ENCODE measurements around the gene TUBGCP2.

TUBGCP2 gene

DNA sequence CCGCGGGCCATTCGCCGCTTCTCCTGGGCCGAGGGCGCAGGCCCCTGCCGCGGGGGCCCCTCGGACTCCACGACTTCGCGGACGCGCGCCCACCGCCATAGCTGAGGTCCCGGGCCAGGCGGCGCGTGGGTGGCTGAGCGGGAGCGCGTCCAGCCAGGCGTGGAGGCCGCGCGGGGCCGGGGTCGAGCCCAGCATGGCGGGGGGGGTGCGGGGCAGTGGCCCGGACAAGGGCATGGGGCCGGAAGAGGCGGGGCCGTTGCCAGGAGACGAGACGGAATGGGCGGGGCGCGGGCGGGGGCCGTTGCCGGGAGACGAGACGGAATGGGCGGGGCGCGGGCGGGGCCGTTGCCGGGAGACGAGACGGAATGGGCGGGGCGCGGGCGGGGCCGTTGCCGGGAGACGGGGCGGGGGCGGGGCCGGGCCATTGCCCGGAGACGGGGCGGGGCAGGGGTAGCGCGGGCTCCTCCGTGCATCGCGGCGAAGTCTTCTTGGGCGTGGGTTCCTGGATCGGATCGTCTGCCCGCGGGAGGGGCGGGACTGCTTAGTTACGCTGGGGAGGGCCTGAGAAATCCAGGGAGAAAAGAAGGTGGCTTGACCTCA, 46.8 kb downstream of the TUBGCP2 start:
- DNase-seq = peak; percentile 66

DNA sequence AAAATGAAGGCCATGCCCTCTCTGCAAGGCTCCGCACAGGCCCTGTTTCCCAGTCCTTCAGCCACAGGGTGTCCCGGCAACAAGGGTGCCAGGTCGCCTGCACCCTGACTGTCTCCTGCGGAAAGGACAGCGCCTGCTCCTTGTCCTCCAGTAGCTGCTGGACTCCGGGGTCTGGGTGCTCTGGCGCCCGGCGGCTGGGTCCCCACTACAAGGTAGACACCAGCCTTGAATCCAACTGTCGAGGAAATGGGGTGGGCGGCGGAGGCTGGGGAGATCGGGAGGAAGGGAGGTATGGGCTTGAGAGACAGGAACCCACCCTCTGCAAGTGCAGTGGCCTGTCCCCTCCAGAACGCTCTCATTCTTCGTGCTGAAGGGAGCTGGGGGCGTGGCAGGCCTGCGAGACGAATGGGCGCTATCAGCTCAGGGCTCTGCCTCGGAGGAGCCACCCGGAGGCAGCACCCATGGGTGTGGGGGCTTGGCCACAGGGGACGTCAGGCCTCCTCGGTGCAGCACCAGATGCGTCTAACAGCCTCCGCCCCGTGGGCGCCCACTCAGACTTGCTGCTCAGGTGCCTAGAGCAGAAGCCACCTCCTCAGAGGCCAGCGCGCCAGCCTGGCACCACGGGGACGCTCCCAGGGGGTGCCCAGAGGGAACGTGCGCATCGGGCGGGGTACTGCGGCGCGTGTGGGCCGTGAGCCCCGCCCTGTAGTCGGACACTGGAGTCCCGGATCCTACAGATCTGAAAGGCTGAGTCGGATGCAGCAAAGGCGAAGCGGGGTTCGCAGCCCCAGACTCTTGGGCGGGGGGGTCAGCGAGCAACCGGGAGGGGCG, 47.6 kb downstream of the TUBGCP2 start:
- DNase-seq = peak; percentile 26

DNA sequence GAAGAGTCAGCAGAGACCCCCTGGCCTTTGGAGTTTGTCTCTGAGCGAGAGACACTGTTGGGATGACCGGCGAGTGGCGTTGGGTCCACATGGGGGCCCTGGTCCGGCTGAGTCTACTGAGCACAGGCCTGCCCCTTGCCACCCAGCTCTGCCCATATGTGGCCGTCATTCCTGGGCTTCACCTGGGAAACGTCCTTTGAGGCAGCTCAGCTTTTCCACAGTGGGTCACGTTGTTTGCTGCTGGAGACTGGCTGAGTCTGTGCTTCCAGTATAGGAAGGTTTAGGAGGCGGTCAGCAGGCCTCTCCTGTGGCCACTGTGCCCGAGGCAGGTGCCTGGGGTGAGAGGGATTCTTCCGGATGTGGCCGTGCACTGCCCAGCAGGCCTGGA, 49.1 kb downstream of the TUBGCP2 start:
- no peak for DNase-seq

DNA sequence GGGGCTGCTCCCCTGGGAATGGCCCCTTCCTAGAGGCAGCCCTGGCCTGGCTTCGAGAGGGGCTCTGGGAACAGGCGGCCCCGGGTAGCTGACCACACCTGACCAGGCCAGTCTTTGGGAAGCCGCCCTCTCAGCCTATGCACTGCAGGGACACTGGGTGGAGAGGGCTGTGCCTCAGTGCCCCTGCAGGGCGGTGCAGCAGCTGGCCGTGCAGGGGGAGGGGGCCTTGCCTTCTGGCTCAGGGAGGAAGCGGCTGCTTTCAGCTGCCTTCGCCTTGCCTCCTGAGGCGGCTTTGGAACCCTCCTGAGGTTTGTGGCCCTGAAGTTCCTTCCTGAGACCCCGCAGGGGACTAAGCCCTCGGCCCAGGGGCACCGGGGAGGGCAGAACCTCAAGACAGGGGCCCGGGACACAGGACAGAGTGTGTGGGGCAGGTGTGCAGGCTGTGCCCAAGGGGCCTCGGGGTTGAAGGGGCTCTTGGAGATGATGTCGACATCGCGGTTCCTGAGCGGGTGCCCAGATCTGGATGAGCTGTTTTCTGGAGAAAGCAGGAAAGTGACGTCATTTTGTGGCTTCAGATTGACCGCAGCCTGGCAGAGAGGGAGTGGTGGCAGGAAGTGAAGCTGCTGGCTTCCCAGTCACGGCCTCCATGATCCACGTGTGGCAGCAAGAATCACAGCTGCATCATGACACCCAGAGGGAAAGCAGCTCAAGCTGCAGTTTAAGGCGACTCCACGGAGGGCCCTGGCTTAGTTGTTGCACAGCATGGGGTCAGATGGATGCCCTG, 49.7 kb downstream of the TUBGCP2 start:
- DNase-seq = peak; percentile 98

DNA sequence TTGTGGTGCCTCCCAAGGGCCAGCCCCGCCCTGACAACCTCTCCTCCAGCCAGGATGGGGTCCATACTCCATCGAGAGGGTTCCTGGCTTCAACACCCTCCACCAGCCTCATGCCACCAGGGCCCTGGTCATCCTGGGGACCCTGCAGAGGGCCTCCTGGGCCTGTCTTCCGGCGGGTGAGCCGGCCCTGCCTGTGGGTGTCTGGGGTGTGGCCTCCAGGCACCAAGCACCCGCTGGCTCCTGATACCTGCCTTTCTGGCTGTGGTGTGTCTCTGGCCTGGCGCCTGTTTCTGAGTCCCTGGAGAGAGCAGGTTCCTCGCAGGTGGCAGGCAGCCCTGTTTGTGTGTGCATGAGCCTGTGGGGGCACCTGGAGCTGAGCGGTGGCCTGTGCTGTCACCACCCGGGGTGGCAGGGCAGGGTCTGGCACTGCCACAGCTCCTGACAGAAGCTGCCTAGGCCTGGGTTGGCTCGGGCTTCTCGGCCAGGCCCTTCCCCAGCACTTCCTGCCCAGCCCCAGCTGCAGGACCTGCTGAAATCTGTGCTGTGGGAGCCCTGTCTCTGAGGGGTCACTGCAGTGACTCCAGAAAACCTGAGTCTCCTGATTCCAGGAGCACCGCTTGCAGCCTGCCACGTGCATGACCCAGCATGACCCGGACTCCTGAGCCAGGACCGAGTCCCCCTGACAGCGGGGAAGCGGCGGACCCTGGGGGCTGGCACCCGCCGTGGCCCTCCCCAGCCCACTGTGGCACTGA, 50.4 kb downstream of the TUBGCP2 start:
- no peak for DNase-seq

DNA sequence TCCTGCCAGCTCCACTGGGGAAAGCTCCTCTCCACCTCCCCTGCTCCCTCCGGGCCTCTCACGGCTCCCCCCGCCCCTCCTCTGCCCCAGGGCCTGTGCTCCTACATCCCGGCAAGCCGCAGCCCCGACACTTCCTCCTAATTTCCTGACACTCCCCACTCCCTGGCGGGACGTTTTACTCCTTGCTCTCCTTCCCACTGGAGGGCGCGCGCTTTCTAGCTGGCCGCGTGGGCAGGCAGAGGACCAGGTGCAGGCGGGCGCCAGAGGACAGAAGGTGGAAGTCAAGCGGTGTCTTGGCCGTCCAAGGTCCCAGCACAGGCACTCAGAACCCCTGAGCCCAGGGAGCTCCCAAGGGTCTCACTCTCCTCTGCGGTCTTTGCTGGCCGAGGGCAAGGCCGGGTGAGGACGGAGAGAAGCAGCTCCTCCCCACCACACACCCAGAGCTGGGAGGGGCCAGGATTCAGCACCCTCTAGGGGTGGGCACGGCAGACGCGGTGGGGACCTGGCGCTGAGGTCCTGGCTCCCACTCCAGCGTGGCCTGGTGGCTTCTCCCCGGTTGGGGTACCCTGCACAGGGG, 51.1 kb downstream of the TUBGCP2 start:
- DNase-seq = peak; percentile 15

DNA sequence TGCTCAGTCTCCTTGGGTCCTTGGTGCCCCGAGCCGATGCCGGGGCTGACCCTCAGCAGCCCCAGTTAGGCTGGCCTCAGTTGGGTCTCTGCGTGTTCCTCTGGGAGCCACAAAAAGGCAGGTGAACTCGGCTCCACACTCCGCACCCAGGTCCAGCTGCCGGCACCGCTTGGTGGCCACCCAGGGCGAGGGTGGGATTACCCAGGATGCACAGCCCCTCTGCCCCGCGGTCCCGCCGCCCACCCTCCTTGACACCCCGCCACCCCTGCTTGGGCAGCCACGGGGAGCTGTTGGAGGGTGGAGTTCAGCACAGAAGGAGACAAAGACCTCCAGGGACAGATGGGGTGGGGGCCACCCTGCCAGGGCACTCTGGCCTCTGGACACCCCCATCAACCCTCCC, 53.3 kb downstream of the TUBGCP2 start:
- no peak for DNase-seq

DNA sequence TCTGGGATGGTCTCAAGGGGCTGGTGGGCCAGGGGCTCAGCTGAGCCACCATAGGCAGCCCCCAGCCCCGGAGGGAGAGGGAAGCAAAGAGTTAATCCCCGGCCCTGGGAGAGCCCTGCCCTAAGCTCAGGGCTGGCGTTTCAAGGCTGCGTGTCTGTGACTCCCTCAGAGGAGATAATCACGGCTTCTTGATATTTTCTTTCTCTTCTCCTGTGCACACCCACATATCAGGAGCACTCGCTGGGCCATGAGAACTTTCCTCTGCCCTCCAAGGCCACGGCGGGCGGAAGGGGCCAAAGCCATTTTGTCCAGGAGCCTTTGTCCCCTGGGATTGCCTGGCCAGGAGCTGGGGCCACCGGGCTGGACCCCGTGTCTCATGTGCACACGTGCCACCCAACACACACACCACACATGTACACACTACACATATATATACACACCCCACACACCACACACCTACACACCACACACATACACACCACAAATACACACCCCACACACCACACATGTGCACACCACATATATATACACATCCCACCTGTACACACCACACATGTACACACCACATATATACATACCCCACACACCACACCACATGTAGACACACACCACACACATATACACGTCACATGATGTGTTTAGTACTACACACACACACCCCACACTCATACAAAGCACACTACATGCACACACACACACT, 54.1 kb downstream of the TUBGCP2 start:
- no peak for DNase-seq

DNA sequence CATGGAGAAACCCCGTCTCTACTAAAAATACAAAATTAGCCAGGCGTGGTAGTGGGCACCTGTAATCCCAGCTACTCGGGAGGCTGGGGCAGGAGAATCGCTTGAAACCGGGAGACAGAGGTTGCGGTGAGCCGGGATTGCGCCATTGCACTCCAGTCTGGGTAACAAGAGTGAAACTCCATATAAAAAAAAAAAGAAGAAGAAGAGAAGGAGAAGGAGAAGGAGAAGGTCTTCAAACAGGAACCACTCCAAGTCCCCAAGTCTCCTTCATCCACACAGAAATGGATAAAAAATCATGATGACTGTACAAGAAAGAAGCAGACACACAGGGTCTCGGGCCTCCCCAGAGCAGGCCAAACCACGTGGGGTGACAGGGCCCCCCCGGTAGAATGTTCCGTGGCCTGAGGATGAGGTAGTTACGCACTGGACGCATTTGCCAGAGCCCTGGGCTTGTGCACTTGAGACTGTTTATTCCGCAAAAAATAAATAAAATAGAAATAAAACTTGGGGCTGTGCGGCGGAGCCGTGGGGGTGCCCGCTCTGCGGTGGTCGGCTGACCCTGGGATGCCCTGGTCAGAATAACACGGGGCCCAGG, 55.2 kb downstream of the TUBGCP2 start:
- DNase-seq = no peak

DNA sequence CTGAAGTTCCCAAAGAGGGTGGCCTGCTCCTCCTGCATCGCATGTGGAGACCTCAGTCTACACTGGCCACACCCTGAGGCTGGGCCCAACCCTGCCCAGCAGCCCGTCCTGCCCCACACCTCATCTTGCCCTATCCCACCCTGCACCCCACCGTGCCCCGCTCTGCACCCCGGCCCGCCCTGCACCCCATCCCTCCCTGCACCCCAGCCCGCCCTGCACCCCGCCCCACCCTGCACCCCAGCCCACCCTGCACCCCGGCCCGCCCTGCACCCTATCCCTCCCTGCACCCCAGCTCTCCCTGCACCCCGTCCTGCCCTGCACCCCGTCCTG, 56.5 kb downstream of the TUBGCP2 start:
- DNase-seq = no peak

DNA sequence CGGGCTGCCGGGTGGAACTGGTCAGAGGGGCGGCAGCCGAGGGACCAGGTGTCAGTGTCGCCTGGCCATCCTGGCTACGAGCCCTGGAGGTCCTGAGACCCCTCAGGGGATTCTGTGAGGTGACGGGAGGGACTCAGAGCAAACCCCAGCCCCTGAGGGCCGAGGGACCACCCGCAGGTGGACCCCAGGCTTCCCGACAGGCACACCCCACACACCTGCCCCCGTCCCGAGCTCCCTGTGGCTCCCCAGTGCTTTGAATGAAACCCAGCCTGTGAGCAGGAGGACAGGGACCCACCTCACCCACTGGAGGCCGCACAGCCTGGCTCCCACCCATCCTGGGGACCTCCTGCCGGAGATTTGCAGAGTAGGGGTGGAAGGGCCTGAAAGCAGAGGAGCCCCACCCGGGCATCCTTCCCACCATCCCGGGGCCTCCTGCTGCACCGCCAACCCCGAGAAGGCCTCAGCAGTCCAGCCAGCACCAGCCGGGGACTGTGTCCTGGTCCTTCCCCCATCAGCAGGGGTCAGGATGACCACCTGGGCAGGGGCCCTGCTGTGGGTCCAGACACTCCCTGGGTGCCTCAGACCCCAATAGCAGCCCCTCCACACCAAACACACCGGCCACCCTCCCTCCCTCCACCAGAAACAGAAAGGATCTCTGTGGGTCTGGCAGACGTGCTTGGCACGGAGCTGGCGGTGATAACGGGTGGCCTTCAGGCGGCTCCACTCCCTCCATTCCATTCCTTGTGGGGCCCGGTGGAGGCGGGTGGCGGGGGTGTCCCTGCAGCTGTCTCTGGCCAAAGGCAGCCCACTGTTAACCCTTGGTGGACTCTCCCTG, 57.1 kb downstream of the TUBGCP2 start:
- DNase-seq = no peak

DNA sequence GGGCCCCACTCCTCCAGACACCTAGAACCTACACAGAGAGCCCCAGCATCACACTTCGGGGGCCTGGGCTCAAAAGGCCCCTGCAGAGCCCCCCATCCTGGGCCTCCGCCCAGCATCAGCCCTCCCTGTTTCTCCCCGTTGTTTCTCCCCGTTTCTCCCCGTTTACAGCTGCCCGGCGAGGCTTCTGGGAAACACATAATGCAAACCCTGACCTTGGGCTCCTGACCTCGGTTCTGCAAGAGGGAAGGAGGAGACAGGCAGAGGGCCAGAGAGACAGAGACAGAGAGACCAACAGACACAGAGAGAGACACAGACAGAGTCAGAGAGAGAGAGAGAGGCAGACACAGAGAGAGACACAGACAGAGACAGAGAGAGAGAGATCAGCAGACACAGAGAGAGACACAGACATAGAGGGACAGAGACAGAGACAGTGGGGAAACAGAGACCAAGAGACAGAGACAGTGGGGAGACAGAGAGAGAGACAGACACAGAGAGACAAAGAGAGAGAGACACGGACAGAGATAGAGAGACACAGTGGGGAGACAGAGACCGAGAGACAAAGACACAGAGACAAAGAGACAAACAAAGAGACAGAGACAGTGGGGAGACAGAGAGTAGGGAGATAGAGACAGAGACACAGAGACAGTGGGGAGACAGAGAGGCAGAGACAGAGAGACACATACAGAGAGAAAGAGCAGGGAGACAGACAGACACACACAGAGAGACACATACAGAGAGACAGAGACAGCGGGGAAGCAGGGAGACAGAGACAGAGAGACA, 58.5 kb downstream of the TUBGCP2 start:
- DNase-seq = no peak

DNA sequence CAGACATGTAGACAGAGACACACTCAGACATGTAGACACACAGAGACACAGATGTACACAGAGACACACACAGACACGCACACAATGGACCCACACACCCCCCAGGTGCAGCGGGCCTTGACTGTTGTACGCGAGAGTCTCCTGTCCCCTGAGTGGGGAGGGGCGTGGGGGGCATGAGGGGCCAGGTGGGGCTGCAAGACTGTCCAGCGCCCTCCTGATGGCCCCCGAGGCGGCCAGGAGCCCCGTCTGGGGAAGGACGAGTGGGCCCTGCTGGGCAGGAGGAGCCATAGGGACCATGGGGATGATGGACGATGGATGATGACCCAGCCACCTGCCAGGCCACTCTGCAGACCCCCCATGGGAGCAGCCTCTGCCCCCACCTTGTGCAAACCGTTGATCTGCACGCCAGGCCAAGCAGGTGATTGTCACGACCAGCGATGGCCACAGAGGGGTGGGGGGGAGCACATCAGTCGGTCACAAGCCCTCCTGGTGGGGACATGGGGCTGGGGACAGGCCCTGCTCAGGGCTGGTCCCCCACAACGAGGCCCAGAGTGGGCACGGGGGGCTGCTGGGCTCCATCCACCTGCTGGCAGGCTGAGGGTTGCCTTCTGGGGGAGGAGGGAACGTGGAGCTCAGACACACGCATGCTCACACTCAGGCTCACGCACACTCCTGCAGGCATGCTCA, 59.4 kb downstream of the TUBGCP2 start:
- DNase-seq = no peak

DNA sequence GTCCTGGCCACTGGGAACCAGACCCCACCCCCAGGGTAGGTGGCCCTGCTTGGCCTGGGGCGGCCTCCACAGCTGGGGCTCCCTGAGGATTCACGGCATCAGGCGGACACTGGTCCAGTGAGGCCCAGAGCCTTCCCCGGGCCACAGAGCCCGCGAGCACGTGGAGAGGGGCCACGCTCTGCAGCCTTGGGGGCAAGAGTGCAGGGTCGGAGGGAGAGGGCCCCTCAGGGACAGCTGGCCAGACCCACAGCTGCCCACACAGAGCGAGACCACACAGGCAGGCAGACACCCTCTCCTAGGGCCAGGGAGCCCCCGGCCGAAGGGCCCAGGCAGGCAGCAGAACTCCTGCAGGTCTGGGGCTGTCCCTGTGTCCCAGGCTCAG, 60.3 kb downstream of the TUBGCP2 start:
- no peak for DNase-seq

DNA sequence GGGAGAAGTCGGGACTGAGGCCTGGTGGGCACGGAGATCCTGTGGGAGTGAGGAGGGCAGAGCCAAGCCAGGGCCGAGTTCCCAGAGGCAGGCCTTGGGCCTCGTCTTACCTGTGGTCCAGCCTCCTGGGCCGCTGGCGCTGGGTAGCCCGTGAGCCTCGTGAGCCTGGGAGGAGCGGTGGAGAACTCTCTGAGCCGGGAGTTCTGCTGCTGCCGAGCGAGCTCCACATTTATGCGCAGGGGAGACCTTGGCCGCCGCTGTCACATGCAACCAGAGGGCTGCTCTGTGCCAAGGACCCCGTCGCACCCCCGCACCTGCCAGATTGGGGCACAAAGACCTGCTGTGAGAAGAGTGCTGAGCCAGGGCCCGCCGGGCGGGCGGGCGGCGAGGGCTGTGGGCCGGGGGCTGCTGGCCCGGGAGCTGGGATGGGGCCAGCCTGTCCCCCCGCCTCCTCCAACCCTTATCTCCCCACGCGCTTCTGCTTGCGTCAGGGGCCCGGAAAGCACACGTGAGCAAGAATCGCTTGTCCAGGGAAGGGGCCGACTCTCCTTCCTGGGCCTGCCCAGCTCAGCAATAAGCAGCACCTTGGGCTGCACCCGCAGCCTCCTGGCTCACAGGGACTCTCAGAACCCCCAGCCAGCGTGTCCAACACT, 60.9 kb downstream of the TUBGCP2 start:
- DNase-seq = no peak

DNA sequence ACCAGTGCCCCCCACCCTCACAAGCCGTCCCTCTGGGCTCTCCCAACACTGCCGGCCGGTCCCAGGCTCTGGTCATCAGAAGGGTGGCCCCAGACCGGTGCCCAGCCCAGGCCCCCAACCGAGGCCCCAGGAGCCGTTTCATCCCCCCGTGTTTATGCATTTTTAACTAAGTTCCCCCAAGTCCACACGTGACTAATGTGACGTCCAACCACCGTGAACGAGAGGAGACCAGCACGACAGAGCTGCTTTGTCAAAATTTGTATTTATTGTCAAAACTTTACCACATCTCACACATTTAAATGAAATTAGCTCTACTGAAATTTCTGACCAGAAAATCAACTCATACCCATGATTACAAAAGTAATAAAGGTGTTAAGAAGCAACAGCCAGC, 62.4 kb downstream of the TUBGCP2 start:
- no peak for DNase-seq

DNA sequence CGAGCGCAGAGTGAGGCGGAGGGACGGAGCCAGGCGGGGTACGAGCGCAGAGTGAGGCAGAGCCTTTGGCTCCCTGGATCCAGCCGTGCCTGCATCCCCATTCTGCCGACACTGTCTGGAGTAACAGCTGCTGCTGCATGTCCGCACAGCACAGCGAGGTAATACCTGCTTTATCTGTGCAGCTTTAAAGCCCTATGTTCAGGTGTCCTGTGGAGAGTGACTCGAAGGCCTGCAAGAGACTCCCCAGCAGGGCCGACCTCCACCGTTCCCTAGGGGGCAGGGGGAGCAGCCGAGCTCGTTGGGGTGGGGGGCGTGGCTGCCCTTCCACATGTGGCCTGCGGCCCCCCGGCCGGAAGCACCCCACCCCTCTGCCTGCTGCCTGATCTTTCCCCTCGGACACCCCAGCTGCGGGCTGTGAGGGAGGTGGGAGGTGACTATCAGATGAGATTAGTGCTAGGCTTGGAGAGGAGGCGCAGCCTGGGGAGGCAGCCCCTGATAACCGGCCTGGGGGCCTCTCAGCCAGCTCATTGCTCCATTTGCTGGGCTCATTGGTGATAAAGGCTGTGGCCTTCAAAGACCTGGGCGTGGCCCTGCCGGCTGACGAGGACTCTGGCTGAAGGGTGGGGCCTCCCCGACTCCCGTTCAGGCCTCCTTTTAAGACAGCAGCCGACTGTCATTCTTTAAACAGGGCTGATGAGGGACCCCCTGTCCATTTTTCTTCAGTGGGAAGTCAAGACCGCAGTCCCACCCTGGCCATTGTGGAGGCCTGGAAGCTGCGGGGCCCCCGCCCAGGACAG, 63.0 kb downstream of the TUBGCP2 start:
- DNase-seq = no peak

DNA sequence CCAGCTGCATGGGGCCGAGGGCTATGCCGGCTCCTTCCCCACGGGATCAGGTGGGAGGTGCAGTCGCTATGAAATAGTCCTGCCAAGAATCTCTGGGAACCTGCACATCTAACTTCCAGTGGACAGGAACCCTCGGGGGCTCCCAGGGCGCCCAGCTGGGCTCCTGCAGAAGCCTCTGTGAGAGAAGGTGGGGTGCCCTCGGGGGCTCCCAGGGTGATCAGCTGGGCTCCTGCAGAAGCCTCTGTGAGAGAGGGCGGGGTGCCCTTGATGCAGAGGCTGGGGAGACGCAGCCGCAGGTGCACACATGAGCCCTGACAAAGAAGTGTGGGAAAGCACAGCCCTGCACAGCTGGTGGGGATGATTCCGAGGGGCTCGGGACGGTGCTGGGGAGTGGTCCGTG, 65.1 kb downstream of the TUBGCP2 start:
- DNase-seq = no peak
